Lower leg skin (tissue), 3 donors: ENCODE results near the gene CAMTA1.

Experiments used
- POLR2A ChIP-seq, 2 donors: fragments of 450-650 bp; IDR thresholded peaks; one replicate each; pipeline ENCODE4 v1.6.1; 2016 to 2017; ENCODE audit warnings: antibody characterized with exemption in 2 of 2, mild to moderate bottlenecking in 1 of 2, moderate library complexity in 1 of 2
- TF ChIP-seq, protein P1 (sequence below), 3 donors: fragments of 450-650 bp; IDR thresholded peaks; one replicate each; pipeline ENCODE4 v1.5.1; 2016; ENCODE audit warnings: antibody characterized with exemption in 3 of 3, mild to moderate bottlenecking in 3 of 3, moderate library complexity in 2 of 3

- TF ChIP-seq, protein P1, sequence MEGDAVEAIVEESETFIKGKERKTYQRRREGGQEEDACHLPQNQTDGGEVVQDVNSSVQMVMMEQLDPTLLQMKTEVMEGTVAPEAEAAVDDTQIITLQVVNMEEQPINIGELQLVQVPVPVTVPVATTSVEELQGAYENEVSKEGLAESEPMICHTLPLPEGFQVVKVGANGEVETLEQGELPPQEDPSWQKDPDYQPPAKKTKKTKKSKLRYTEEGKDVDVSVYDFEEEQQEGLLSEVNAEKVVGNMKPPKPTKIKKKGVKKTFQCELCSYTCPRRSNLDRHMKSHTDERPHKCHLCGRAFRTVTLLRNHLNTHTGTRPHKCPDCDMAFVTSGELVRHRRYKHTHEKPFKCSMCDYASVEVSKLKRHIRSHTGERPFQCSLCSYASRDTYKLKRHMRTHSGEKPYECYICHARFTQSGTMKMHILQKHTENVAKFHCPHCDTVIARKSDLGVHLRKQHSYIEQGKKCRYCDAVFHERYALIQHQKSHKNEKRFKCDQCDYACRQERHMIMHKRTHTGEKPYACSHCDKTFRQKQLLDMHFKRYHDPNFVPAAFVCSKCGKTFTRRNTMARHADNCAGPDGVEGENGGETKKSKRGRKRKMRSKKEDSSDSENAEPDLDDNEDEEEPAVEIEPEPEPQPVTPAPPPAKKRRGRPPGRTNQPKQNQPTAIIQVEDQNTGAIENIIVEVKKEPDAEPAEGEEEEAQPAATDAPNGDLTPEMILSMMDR (IDR thresholded peaks at IDR 0.05): no peak
- TF ChIP-seq POLR2A (IDR thresholded peaks at IDR 0.05): no peak
Observed at GRCh38 chr1:7109901-7110300, 324.6 kb downstream of the CAMTA1 start.
